GM18526 (cell line): ENCODE data around the gene EYA3.

Experiments used
- POLR2A ChIP-seq: IDR thresholded peaks from 3 replicates; pipeline ENCODE4 v1.6.1; 2011; ENCODE audit not compliant: insufficient read length; ENCODE audit errors: extremely low read depth

EYA3 gene

DNA sequence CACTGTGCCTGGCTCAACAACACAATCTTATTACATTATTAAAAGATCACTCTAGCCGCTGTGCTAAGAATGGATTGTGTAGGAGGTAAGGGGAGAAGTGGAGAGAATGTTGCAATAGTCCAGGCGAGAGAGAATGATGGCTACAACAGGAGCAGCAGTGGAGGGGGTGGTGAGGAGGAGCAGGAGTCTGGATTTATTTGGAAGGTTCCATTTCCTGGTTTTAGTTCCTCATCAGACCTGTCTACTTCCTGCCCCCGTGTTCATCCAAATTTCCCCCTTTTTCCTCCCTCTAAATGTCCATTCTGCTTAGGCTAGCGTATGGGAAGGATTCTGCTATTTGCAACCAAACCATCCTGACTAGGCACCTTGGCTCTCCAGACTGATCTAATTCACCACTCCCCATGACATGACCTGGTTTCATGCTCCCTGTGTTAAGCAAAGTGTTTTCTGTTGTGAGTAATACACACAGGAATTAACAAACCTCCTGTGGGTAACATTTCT is 35.1 kb upstream of the EYA3 start:
- no peak for TF ChIP-seq POLR2A

DNA sequence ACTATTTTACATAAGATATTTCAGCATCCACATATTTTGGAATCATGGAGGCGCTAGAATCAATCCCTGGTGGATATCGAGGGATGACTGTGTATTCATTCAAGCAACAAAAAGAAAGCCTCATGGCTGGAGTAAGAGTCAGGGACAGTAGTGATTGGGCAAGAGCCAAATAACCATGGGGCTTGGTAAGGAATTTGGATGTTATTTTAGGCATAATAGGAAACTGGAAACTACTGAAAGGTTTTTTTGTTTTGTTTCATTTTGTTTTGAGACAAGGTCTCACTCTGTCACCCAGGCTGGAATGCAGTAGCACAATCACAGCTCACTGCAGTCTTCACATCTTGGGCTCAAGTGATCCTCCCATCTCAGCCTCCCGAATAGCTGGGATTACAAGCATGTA is 33.8 kb upstream of the EYA3 start:
- TF ChIP-seq POLR2A = no peak

DNA sequence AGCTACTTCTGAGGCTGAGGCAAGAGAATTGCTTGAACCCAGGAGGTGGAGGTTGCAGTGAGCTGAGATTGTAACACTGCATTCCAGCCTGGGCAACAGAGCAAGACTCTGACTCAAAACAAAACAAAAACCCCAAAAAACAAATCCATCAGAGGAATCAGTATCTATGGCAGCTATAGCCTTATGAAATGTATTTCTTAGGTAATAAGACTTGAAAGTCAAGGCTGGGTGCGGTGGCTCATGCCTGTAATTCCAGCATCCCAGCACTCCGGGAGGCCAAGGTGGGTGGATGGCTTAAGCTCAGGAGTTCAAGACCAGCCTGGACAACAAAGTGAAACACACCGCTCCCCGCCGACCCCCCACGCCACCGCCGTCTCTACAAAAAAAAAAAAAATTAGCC is 31.1 kb upstream of the EYA3 start:
- no peak for TF ChIP-seq POLR2A

DNA sequence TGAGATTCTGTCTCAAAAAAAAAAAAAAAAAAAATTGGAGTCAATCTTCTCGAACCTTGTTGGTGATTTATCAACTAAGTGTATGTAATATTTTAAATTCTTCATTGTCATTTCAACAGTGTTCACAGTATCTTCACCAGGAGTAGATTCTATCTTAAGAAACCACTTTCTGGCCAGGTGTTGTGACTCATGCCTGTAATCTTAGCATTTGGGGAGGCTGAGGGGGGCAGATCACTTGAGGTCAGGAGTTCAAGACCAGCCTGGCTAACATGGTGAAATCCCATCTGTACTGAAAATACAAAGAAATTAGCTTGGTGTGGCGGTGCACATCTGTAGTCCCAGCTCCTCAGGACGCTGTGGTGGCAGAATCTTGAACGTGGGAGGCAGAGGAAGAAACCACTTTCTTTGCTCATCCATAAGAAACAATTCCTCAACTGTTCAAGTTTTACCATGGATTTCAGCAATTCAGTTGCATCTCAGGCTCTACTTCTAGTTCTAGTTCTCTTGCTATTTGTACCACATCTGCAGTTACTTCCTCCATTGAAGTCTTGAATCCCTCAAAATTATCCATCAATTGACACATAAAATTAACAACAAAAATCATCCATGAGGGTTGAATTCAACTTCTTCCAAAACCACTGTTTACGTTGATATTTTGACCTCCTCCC is 30.4 kb upstream of the EYA3 start:
- no peak for TF ChIP-seq POLR2A

DNA sequence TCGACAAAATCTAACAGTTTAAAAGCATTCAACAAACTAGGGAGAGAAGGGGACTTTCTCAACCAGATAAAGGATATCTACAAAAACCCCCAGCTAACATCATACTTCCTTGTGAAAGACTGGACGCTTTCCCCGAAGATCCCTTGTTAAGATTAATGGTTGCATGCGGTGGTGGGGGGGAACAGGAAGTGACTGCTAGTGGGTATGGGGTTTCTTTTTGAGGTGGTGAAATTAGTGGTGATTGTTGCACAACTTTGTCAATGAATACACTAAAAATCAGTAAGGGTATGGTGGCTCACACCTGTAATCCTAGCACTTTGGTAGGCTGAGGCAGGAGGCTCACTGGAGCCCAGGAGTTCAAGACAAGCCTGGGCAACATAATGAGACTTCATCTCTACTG is 26.9 kb upstream of the EYA3 start:
- no peak for TF ChIP-seq POLR2A

DNA sequence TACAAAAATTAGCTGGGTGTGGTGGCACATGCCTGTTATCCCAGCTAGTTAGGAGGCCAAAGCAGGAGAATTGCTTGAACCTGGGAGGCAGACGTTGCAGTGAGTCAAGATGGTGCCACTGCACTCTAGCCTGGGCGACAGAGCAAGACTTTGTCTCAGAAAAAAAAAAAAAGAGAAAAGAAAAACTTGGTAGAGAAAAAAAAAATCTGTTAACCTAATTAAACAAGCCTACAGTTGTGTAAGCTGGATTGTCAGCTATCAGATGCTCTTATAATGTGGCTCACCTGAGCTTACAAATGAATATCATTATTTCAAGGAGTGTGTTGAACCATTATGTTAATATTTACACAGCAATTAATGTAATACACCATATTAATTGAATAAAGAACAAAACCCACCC is 26.4 kb upstream of the EYA3 start:
- TF ChIP-seq POLR2A = no peak

DNA sequence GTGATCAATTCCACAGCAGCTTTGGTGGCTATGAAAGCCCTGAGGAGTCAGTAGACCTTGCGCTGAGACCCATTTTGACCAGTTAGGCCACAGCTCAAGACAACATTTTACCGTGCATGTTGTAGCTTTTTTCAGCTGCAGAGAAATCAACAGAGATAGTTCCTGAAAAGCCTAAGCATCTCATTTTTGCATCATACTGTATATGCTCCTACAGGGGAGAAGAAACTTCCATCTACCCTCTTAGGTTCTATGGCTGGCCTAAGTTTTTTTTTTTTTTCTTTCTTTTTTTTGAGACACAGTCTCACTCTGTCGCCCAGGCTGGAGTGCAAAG is 24.8 kb upstream of the EYA3 start:
- no peak for TF ChIP-seq POLR2A

DNA sequence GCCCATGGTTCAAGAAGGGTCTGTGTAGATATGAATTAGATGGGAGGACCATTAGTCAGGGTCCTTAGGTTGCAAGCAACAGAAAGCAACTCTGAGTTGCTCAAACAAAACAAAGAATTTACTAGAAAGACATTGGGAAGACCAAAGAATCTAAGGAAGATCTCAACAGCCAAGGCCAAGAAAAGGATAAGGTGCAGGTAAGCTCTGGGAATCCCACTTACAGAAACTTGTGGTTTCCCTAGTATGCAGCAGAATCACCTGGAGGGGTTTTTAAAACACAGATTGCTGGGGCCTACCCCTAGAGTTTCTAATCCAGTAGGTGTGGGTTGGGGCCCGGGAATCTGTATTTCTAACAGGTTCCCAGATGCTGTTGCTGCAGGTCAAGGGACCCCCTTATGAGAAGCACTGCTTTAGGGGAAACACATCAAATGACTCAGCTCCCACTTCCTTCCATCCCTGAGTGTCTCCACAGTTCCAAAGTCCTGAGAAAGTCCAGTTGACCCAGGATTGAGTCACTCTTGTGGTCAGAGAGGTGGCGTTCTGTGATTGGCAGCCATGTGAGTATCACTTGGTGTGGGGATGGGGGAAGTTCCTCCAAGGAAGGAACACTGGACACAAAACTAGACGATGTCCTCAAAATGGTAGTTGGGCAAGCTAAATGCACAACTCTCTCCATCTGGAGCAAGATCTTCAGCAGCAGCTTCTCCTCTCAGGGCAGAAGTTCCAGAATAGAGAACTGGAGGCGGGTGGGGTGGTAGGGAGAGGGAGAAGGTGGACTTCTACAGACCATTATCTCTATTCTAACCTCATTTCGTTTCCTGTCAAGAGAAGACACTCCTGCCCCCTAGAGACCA is 24.2 kb upstream of the EYA3 start:
- no peak for TF ChIP-seq POLR2A

DNA sequence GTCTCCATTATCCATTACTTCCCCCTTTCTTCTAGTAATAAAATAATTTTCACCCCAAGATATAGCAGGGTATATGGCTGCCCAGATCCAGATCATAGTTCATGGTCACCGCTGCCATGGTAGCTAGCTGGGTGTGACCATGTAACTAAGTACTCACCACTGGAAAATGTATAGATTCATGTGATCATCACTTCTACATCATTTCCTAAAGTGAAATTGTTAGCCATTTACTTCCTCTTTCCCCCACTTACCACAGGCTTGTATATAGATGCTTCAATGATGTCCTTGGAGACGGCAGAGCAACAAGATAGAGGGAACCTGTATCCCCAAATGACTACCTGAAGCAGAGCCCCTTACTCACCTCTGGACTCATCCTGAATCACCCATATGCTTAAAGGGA is 22.7 kb upstream of the EYA3 start:
- TF ChIP-seq POLR2A = no peak

DNA sequence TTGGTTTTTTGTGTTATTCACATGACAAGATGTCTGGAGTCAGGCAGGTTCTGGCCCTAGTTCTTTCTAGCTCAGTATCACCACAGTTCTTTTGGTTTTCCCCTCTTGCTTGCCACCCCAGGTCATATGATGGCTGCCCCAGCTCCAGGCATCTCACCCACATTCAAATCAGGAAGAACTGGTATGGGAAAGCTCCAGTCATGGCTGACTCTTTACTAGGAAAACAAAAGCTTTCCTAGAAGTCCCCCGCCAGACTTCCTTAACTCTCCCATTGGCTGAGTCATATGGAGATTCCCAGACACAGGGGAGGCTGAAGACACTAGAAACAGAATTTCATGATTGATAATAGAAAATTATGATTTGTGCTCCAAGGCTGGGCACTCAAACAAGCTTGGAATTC is 22.1 kb upstream of the EYA3 start:
- TF ChIP-seq POLR2A = no peak

DNA sequence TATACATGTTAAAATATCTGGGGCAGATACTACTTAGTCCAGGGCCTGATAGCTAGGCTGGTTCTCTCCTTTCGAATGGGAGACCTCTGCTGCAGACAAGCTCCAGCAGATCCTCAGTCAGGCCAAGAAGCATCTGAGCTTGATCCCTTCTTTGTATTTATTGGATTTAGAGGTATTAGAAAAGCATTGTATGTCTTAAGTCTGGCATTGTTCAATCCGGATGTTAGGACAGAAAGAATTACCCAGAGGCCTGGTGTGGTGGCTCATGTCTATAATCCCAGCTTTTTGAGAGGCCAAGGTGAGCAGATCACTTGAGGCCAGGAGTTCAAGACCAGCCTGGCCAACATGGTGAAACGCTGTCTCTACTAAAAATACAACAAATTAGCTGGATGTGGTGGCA is 21.2 kb upstream of the EYA3 start:
- TF ChIP-seq POLR2A = no peak

DNA sequence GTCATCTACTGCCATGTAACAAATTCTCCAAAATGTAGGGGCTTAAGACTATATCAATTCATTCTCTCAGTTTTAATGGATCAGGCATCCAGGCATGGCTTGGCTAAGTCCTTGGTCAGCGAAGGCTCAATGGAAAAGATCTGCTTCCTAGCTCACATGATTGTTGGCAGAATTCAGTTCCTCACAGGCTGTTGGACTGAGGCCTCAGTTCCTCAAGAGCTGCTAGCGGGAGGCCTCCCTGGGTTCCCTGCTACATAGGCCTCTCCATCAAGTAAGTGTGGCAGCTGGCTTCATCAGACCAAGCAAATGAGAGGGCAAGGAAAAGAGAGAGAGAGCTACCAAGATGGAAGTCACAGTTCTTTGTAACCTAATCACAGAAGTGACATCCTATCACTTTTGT is 19.6 kb upstream of the EYA3 start:
- TF ChIP-seq POLR2A = no peak

DNA sequence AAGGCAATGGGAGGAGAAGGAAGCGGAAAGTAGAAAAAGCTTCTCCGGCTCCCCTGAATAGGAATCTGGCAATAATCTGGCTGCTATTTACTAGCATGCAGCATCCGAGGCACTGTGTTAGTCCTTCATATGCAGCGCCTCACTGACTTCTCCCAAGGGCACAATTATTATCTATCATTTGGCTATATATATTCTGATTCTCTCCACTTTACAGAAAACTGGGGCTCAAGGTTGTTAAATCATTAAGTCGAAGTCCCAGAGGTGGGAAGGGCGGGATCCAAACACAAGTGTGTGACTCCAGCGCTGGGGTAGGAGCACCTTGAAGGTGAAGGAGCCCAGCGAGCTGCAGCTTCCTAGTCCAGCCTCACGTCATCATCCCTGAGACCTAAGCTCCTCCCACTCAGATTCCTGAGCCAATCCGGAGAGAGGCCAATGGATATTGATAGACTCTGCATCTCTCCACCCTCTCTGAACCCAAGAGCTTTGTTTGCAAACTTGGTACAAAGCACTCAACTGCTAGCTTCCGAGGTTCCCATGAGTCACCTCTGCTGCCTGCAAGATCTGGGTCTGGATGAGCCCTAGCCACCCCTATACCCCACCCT is 16.6 kb upstream of the EYA3 start:
- TF ChIP-seq POLR2A = no peak

DNA sequence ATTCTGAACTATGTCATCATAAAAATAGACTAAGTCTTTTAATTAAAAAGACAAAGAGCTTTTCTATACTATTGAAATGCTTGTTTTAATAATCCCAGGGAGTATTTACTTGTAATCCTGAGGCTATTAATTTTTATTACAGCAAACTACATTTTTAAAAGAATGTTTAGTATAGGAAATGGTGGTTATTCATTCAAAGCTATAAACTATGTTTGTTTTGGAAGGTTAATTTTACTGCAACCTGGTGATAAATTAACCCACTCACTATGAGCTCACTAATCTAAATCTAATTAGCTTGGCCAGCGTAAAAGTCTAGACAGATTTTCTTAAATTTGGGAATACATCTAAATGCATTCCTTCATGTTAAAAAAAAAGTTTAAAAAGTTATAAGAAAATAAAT is 13.8 kb upstream of the EYA3 start:
- no peak for TF ChIP-seq POLR2A

DNA sequence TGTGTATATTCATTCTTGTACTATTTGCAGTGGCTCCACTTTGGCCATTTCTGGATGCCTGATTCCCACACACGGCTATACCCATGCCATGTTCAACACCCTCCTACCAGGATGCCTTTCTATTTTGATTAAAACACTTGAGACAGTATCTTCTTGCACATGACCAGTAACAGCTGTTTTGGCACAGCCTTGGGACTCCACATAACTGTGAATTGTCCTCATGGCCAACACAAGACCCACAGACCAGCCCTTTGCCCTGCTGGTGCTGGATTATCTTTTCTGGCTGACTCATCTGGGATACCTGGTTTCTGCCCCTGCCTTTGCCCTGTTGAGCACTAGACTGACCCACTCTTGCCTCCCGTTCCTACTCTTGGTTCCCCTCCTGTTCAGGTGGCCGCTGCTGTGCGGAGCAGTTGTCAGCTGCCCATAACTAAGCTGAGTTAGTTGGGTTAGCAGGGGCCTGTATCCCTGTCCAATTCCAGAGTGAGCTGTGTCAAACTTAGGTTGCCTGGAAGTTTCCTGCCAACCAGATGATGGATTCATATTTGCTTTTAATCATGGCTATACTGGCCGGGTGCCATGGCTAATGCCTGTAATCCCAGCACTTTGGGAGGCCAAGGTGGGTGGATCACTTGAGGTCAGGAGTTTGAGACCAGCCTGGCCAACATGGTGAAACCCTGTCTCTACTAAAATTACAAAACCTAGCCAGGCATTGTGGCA is 10.8 kb upstream of the EYA3 start:
- no peak for TF ChIP-seq POLR2A

DNA sequence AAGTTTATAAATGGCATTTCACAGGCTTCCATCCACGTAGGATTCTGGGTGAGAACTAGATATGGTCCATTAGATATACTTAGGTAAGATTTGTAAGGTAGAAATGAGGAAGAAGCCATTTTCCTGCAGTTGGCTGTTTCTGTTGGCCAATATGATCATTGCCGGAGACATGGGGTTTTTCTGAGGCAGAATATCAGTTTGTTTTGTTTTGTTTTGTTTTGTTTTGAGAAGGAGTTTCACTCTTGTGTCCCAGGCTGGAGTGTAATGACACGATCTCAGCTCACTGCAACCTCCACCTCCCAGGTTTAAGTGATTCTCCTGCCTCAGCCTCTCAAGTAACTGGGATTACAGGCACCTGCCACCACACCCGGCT is 8.7 kb upstream of the EYA3 start:
- no peak for TF ChIP-seq POLR2A
